H1 (cell line): Measurements from ENCODE around the gene C1QTNF7. TPM values are rescaled to one million over a fixed set of nuclear protein-coding genes. Genes with fewer than 3 reads are reported as not detected.

ENCODE experiments used
- BRCA1 ChIP-seq: IDR thresholded peaks from 2 replicates; pipeline ENCODE4 v1.6.1; 2012; ENCODE audit warnings: low read depth, low read length, improper control_type of control experiment
- HDAC2 ChIP-seq, 2 experiments: fragments of 300-600 bp in 1 of 2; sonication (generic) in 1 of 2; IDR thresholded peaks; 2 replicates each; pipeline ENCODE4 v1.6.1; 2011 to 2012; ENCODE audit warnings: low read depth in 2 of 2, low read length in 2 of 2, mild to moderate bottlenecking in 2 of 2, moderate library complexity in 2 of 2, borderline replicate concordance in 1 of 2, inconsistent platforms in 1 of 2
- MAX ChIP-seq: IDR thresholded peaks from 2 replicates; pipeline ENCODE4 v1.6.1; 2012; ENCODE audit warnings: inconsistent platforms
- POLR2AphosphoS5 ChIP-seq: IDR thresholded peaks from 2 replicates; pipeline ENCODE4 v1.6.1; 2011; ENCODE audit warnings: low read depth, low read length
- polyA plus RNA-seq, 7 experiments: library from polyadenylated mRNA; depleted of rRNA in 3 of 7; stranded (reverse) in 5 of 7; unstranded in 2 of 7; fragments of >200 nt in 5 of 7; fragments of 200-250 nt in 2 of 7; gene quantifications; 1 replicate in 5 of 7; 2 replicates in 1 of 7; 4 replicates in 1 of 7; pipeline versions ENCODE4 v1.2.1 to v1.2.3, GENCODE V29; 2011 to 2013; ENCODE audit warnings: missing spikeins in 2 of 7, mixed read lengths in 2 of 7
- total RNA-seq: library from RNA; stranded (reverse); fragmentation: NEBNext Ultra II Directional; extraction: Animal tissue kit (Norgen Biotek cat#: 25700); gene quantifications from 2 replicates; pipeline ENCODE4 v1.2.1, GENCODE V29; 2021

The C1QTNF7 gene
- total and polyA plus RNA-seq, 2 of the 8 experiments (the other 6 are each of a cell fraction or from before 2014, with no cell fraction given): not detected

- TF ChIP-seq HDAC2 (IDR thresholded peaks at IDR 0.05; ENCODE audit: borderline replicate concordance in 1 of 2, low read depth in 2 of 2, low read length in 2 of 2): no peak
- TF ChIP-seq MAX: no peak
- no peak for TF ChIP-seq POLR2AphosphoS5
- TF ChIP-seq BRCA1: no peak
- TF ChIP-seq, all 59 proteins: peak for 0
Observed at GRCh38 chr4:15418956-15419355, 8.9 kb upstream of the C1QTNF7 start (continued).
